ENCODE results near the gene NPFFR2. TPM values are rescaled to one million over a fixed set of nuclear protein-coding genes. Genes with fewer than 3 reads are reported as not detected.

The NPFFR2 gene
- total RNA-seq, result not detected in 2 replicates

DNA sequence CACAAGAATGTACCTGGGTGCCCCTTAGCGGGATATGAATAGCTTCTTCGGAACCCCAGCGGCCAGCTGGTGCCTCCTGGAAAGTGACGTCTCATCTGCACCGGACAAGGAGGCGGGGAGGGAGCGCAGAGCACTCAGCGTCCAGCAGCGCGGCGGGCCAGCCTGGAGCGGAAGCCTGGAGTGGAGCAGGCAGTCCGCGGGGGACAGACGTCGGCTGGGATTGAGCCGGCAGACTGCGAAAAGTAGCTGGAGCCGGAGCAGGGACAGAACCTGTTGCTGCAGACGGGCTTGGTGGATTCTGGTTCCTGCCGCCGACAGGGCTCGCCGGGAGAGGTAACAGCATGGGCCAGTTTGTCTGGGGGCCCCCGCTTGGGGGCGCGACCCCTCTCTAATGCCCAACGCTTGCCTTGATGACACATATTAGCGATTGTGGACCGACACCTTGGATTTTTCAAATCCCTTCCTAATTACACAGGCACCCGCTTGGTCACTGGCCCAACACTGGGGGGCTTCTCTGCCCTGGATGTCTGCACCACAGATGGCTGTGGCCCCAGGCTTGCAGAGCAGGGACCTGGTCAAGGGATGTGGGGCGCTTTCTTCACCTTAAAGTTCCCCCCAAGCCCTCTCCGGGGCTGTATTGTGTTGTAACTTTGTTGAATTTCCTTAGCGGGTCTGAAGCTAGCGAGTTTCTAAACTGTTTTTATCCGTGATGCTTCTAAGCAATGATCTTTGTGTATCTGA is at the start of gene NPFFR2:
NPFFR2 (plus strand) TSS at position 133 of the 741 bp plus-strand sequence. CDS start 96,592 bp downstream, outside the sequence.
- Mint-ChIP-seq H3K27me3 (ENCODE audit: low read depth) (peaks cover 8% of the 10 kb centered on the region), H3K9me3 (no peaks in the 10 kb centered on the region), H3K27ac (no peak within 1 kb of the TSS), H3K4me3 (ENCODE audit: low read depth) (no peak within 1 kb of the TSS), H3K36me3 (ENCODE audit: low read depth) (no peaks in the 10 kb centered on the region), H3K4me1 (ENCODE audit: low read depth) (no peaks in the 10 kb centered on the region)
- DNase-seq (ENCODE audit: low spot score), result no peak
- intact Hi-C loops (cut with micrococcal nuclease), result no loop called here

DNA sequence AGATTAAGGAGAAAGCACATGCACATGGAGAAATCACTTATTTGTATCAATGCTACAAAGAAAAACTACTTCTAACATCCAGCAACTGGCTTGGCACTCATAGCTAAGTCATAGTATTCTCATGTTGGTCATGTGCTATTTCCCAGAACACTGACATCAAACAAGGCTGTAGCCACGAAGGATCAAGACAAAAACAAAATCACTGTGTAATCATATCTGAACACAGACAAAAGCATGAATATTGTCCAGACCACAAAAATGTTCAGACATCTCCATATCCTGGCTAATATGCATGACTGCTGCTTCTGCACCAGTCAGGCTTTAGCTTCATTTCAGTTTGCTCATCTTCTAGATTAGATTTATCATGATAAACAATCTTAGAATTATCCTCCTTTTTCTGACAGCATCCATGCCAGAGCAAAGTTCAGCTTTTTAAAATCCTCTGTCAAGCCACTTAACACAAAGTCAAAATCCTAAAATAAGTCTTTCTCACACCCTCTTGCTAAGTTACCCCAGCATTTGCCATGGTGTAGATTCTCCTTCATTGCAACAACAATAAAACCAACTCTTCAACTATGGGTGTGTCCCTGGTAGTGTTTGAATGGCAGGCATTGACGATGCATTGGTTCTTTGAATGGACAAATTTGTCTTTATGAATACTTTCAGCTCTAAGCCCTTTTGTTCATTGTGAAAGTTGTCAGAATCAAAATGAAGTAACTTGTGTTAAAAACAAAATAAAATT is 39.1 kb upstream of the NPFFR2 start:
- H3K36me3 Mint-ChIP-seq (ENCODE audit: low read depth), result no peaks in the 10 kb centered on the region
- DNase-seq (ENCODE audit: low spot score), result no peak
- H3K27ac Mint-ChIP-seq, result no peak overlapping the region
- H3K27me3 Mint-ChIP-seq (ENCODE audit: low read depth), result no peaks in the 10 kb centered on the region
- intact Hi-C loops (cut with micrococcal nuclease), result no loop called here
- no peaks in the 10 kb centered on the region for H3K4me1 Mint-ChIP-seq (ENCODE audit: low read depth)
- peaks cover 8% of the 10 kb centered on the region for H3K9me3 Mint-ChIP-seq
- H3K4me3 Mint-ChIP-seq (ENCODE audit: low read depth), result no peak overlapping the region

DNA sequence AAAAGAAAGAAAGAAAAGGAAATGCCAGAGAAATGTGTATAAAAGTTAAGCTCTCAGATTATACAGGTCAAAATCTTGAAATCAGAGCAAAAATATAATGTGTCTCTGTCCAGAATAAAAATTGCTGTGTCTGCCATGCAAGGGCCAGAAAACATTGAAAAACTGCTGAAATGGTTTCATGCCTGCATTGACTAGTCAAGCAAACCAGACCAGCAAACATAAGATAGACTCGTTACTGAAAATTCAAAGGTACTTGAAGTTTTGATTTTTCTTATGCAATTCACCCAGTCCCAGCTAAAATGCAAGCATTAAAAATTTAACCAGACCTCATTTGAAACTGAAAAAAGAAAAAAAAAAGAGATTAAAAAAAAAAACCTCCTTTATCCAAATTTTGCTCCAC is 37.2 kb upstream of the NPFFR2 start:
- Mint-ChIP-seq H3K27ac (no peak overlapping the region), H3K27me3 (ENCODE audit: low read depth) (no peaks in the 10 kb centered on the region), H3K36me3 (ENCODE audit: low read depth) (no peaks in the 10 kb centered on the region), H3K4me3 (ENCODE audit: low read depth) (no peak overlapping the region), H3K4me1 (ENCODE audit: low read depth) (no peaks in the 10 kb centered on the region), H3K9me3 (peaks cover 9% of the 10 kb centered on the region)
- intact Hi-C loops (cut with micrococcal nuclease), result no loop called here
- no peak for DNase-seq (ENCODE audit: low spot score)

DNA sequence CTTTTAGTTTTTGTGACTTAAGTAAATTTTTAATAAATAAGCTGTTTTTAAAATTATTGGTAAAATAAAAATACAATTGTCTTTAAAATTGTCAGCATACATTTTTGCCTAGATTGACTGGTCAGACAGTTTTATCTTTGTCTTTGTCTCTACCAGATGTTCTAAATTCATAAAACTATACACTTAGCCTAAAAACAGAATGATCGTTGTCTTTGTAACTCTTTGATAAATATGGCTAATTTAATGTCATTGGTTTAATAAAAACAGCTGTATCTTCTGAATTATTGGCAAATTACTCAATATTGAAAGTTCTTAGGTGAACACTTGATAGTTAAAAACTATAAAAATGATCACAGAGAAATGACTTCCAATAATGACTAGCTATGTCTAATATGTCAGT is 36.5 kb upstream of the NPFFR2 start:
- intact Hi-C loops (cut with micrococcal nuclease), result no loop called here
- DNase-seq (ENCODE audit: low spot score), result no peak
- Mint-ChIP-seq H3K4me3 (ENCODE audit: low read depth) (no peak overlapping the region), H3K4me1 (ENCODE audit: low read depth) (no peaks in the 10 kb centered on the region), H3K9me3 (peaks cover 15% of the 10 kb centered on the region), H3K36me3 (ENCODE audit: low read depth) (no peaks in the 10 kb centered on the region), H3K27me3 (ENCODE audit: low read depth) (no peaks in the 10 kb centered on the region), H3K27ac (no peak overlapping the region)

DNA sequence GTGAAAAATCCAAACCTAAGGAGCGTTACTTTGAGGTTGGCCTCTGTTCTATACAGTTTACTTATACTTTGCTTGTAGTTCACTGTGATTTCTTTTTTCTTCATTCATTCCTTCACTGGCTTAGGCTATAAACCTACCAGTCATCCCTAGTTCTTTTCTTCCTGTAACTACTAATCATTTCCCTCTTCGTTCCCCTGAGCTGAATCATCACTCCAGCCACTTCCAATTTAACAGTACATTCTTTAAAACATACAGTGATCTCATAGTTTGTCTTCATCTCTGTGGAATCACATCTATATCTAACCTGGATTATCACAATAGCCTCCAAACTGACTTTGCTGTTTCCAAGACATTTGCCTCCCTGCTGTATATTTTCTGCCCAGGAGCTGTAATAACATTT is 25.2 kb upstream of the NPFFR2 start:
- Mint-ChIP-seq H3K4me3 (ENCODE audit: low read depth) (no peak overlapping the region), H3K36me3 (ENCODE audit: low read depth) (no peaks in the 10 kb centered on the region), H3K4me1 (ENCODE audit: low read depth) (no peaks in the 10 kb centered on the region), H3K27me3 (ENCODE audit: low read depth) (no peaks in the 10 kb centered on the region), H3K9me3 (no peaks in the 10 kb centered on the region), H3K27ac (no peak overlapping the region)
- intact Hi-C loops (cut with micrococcal nuclease), result no loop called here
- DNase-seq (ENCODE audit: low spot score), result no peak

- H3K4me3 Mint-ChIP-seq (ENCODE audit: low read depth), result no peak overlapping the region
- no peaks in the 10 kb centered on the region for H3K9me3 Mint-ChIP-seq
- no peaks in the 10 kb centered on the region for H3K4me1 Mint-ChIP-seq (ENCODE audit: low read depth)
- intact Hi-C loops (cut with micrococcal nuclease), result no loop called here
- H3K36me3 Mint-ChIP-seq (ENCODE audit: low read depth), result no peaks in the 10 kb centered on the region
- H3K27me3 Mint-ChIP-seq (ENCODE audit: low read depth), result no peaks in the 10 kb centered on the region
- no peak overlapping the region for H3K27ac Mint-ChIP-seq
- no peak for DNase-seq (ENCODE audit: low spot score)
Measured at GRCh38 chr4:72011906-72012305, 19.9 kb upstream of the NPFFR2 start.

DNA sequence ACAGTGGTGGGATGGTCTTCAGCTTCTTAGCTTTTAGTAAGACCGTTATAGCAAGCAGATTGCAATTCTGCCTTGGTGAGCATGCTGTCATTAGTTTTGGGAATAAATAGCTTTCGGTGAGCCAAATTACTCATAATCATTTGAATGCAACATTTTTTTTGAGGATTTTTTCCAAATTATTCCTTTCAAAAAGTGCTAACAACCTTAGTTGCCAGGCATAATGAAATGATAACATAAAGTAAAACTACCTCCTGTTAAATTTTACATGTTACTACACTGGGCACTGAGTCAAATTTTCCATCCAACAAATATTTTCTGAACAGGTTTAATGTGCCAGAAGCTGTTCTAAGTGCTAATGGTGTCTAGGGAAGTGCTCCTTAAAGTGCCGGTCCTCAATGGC is 15.8 kb upstream of the NPFFR2 start:
- DNase-seq (ENCODE audit: low spot score), result no peak
- H3K27me3 Mint-ChIP-seq (ENCODE audit: low read depth), result no peaks in the 10 kb centered on the region

GRCh38 chr4:72019688-72020087 is 12.1 kb upstream of the NPFFR2 start:
- no peaks in the 10 kb centered on the region for H3K36me3 Mint-ChIP-seq (ENCODE audit: low read depth)
- DNase-seq (ENCODE audit: low spot score), result no peak
- H3K27ac Mint-ChIP-seq, result no peak overlapping the region
- no peaks in the 10 kb centered on the region for H3K4me1 Mint-ChIP-seq (ENCODE audit: low read depth)
- intact Hi-C loops (cut with micrococcal nuclease), result no loop called here
- no peak overlapping the region for H3K4me3 Mint-ChIP-seq (ENCODE audit: low read depth)
- no peaks in the 10 kb centered on the region for H3K9me3 Mint-ChIP-seq
- no peaks in the 10 kb centered on the region for H3K27me3 Mint-ChIP-seq (ENCODE audit: low read depth)

More for the DNA sequence above, 15.8 kb upstream of the NPFFR2 start:
- no peak overlapping the region for H3K27ac Mint-ChIP-seq
- intact Hi-C loops (cut with micrococcal nuclease), result no loop called here
- no peaks in the 10 kb centered on the region for H3K9me3 Mint-ChIP-seq
- no peaks in the 10 kb centered on the region for H3K36me3 Mint-ChIP-seq (ENCODE audit: low read depth)
- H3K4me3 Mint-ChIP-seq (ENCODE audit: low read depth), result no peak overlapping the region
- no peaks in the 10 kb centered on the region for H3K4me1 Mint-ChIP-seq (ENCODE audit: low read depth)

GRCh38 chr4:72022553-72022952 is 9.2 kb upstream of the NPFFR2 start:
- H3K27me3 Mint-ChIP-seq (ENCODE audit: low read depth), result no peaks in the 10 kb centered on the region
- no peak overlapping the region for H3K4me3 Mint-ChIP-seq (ENCODE audit: low read depth)
- H3K36me3 Mint-ChIP-seq (ENCODE audit: low read depth), result no peaks in the 10 kb centered on the region
- no peak for DNase-seq (ENCODE audit: low spot score)
- H3K4me1 Mint-ChIP-seq (ENCODE audit: low read depth), result no peaks in the 10 kb centered on the region
- intact Hi-C loops (cut with micrococcal nuclease), result no loop called here
- no peak overlapping the region for H3K27ac Mint-ChIP-seq
- no peaks in the 10 kb centered on the region for H3K9me3 Mint-ChIP-seq

GRCh38 chr4:72055566-72055965 is 23.8 kb downstream of the NPFFR2 start:
- Mint-ChIP-seq H3K4me1 (ENCODE audit: low read depth) (no peaks in the 10 kb centered on the region), H3K36me3 (ENCODE audit: low read depth) (no peaks in the 10 kb centered on the region), H3K27ac (no peak overlapping the region), H3K4me3 (ENCODE audit: low read depth) (no peak overlapping the region), H3K27me3 (ENCODE audit: low read depth) (no peaks in the 10 kb centered on the region), H3K9me3 (no peaks in the 10 kb centered on the region)
- intact Hi-C loops (cut with micrococcal nuclease), result no loop called here
- DNase-seq (ENCODE audit: low spot score), result no peak

DNA sequence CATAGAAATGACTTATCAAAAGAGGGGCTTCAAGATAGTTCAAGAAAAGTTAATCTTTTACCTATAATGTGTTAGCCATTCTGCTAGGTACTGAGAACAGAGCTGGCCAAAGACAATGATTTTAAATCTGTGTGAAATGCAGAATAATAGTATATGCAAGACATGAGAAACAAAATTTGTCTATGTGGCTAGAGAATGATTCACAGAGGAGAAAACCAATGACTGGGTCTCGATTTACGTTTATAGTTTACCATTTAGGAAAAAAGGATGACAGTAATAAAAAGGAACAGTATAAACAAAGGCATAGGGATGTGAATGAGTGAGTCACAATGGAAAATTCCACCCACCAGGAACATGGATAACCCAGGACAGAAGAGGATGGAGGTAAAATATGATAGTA is 31.9 kb downstream of the NPFFR2 start:
- H3K27ac Mint-ChIP-seq, result no peak overlapping the region
- no peaks in the 10 kb centered on the region for H3K36me3 Mint-ChIP-seq (ENCODE audit: low read depth)
- intact Hi-C loops (cut with micrococcal nuclease), result no loop called here
- DNase-seq (ENCODE audit: low spot score), result no peak
- H3K4me3 Mint-ChIP-seq (ENCODE audit: low read depth), result no peak overlapping the region
- no peaks in the 10 kb centered on the region for H3K4me1 Mint-ChIP-seq (ENCODE audit: low read depth)
- H3K27me3 Mint-ChIP-seq (ENCODE audit: low read depth), result no peaks in the 10 kb centered on the region
- H3K9me3 Mint-ChIP-seq, result no peaks in the 10 kb centered on the region

DNA sequence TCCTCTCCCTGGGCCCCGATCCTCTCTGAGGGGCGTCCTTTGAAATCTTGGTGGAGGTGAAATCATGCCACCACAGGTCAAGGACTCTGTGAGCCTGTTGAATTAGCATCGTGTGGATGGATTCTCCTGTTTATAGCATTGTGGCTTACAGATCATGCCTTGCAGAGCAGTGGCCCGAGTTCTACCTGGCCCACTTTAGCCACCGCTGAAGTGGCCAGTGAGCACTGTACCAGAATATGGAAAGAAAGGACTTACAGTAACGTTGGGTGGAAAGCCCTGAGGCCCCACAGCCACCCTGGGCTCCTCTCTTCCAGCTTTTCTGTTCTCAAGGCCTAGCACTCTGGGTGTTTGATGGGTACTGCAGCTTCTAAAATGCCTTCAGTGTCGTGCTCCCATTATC is 35.3 kb downstream of the NPFFR2 start:
- no peaks in the 10 kb centered on the region for H3K36me3 Mint-ChIP-seq (ENCODE audit: low read depth)
- DNase-seq (ENCODE audit: low spot score), result no peak
- intact Hi-C loops (cut with micrococcal nuclease), result no loop called here
- H3K27ac Mint-ChIP-seq, result no peak overlapping the region
- no peaks in the 10 kb centered on the region for H3K9me3 Mint-ChIP-seq
- H3K4me3 Mint-ChIP-seq (ENCODE audit: low read depth), result no peak overlapping the region
- no peaks in the 10 kb centered on the region for H3K27me3 Mint-ChIP-seq (ENCODE audit: low read depth)
- H3K4me1 Mint-ChIP-seq (ENCODE audit: low read depth), result no peaks in the 10 kb centered on the region

DNA sequence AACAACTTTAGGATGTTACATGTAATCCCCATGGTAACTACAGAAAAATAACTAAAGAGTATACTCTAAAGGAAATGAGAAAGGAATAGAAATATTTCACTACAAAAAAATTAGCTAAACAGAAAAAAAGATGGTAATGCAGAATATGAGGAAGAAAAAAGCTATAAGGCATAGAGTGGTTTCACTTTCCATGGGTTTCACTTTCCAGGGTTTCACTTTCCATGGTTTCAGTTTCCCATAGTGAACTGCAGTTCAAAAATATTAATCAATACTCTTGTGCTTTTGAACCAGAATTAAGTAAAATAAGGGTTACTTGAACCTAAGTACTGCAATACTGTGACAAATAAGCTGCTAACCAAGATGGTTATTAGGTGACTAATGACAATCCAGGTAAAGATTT is 42.0 kb downstream of the NPFFR2 start:
- H3K27ac Mint-ChIP-seq, result no peak overlapping the region
- H3K4me3 Mint-ChIP-seq (ENCODE audit: low read depth), result no peak overlapping the region
- no peaks in the 10 kb centered on the region for H3K9me3 Mint-ChIP-seq
- H3K4me1 Mint-ChIP-seq (ENCODE audit: low read depth), result no peaks in the 10 kb centered on the region
- no peaks in the 10 kb centered on the region for H3K27me3 Mint-ChIP-seq (ENCODE audit: low read depth)
- intact Hi-C loops (cut with micrococcal nuclease), result no loop called here
- no peaks in the 10 kb centered on the region for H3K36me3 Mint-ChIP-seq (ENCODE audit: low read depth)
- DNase-seq (ENCODE audit: low spot score), result no peak

Measured in activated T-helper 2 cell treated with anti-CD3 and anti-CD28 coated beads, Interferon-gamma antibody, Interleukin-2, Interleukin-4, amounts not matched to agents 10 μg/mL and 5 μg/mL and 100 μg/mL, durations not matched to agents 14 hours and 24 hours and 36 hours (primary cell).